Peyer's patch (tissue), 4 donors: Measurements from ENCODE around the gene AGGF1. TPM values are rescaled to one million over a fixed set of nuclear protein-coding genes. Genes with fewer than 3 reads are reported as not detected.

ENCODE experiments used
- DNase-seq, 3 donors: peaks; one replicate each; pipeline ENCODE4 v3.0.0-alpha.2; 2017 to 2019
- H3K27ac ChIP-seq, 4 donors: fragments of 200-600 bp; sonication (generic); one replicate each; pipeline ENCODE4 v1.5.1; 2016 to 2019
- H3K27me3 ChIP-seq, 2 donors: fragments of 200-600 bp; sonication (generic); one replicate each; pipeline ENCODE4 v1.5.1; 2019
- H3K36me3 ChIP-seq, 3 donors: fragments of 200-600 bp; sonication (generic); one replicate each; pipeline ENCODE4 v1.5.1; 2016 to 2019
- H3K4me1 ChIP-seq, 4 donors: fragments of 200-600 bp; sonication (generic); one replicate each; pipeline ENCODE4 v1.5.1; 2016 to 2019
- H3K4me3 ChIP-seq, 4 donors: fragments of 200-600 bp; sonication (generic); 1 replicate in 3 of 4; 2 replicates in 1 of 4; pipeline ENCODE4 v1.5.1; 2016 to 2019; ENCODE audit warnings: mild to moderate bottlenecking in 1 of 4
- H3K9me3 ChIP-seq, 4 donors: fragments of 200-600 bp; sonication (generic); one replicate each; pipeline ENCODE4 v1.5.1; 2016 to 2019; ENCODE audit warnings: mild to moderate bottlenecking in 1 of 4
- POLR2A ChIP-seq, 2 donors: fragments of 450-650 bp; IDR thresholded peaks; one replicate each; pipeline ENCODE4 v1.5.1; 2017; ENCODE audit warnings: antibody characterized with exemption in 2 of 2, mild to moderate bottlenecking in 2 of 2, moderate library complexity in 2 of 2
- total RNA-seq, 4 donors: library from RNA; depleted of rRNA; stranded (reverse); fragments of >200 nt; gene quantifications; one replicate each; pipeline ENCODE4 v1.1.0, GENCODE V29; 2016
- TF ChIP-seq, protein P1 (sequence below), 6 experiments: fragments of 450-650 bp in 4 of 6; fragments of 200-600 bp in 2 of 6; sonication (generic) in 1 of 6; IDR thresholded peaks; one replicate each; pipeline ENCODE4 v1.5.1; 2017 to 2019; ENCODE audit warnings: antibody characterized with exemption in 6 of 6, mild to moderate bottlenecking in 3 of 6, moderate library complexity in 1 of 6

The AGGF1 gene
- total RNA-seq, 4 donors from 2014 or later = 45.0 to 52.4 (median 49.6) TPM

DNA sequence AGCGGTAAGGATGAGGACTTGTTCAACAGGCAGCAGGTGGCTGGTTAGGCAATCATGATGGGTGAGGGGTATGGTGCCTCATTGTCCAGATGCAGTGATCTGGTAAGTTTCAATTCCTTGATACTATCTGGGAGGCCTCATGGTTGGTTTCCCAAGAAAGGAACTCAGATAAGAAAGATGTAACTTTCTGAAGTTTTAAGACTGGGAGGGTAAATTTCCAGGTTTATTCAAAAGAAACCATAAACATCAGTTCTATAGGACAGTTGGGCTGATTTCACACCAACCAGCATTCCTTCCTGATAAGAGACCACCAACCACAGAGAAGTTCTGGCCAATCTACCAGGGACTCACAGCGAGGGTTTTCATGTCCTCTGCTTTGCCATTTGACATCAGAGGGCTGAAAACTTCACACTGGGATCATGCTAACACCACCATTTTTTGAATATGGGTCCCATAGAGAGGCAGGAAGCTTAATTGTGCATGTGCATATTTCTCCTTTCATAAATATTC is 773 bp upstream of the AGGF1 start:
- no peak for DNase-seq
- Histone ChIP-seq H3K4me1 (peaks cover 0 to 17% (median 6%) of the 10 kb centered on the region in 4 donors), H3K27me3 (no peaks in the 10 kb centered on the region), H3K9me3 (peaks cover 0 to 4% (median 0%) of the 10 kb centered on the region in 4 donors), H3K27ac (peak overlapping the region in 1 of 4 donors; percentile 94), H3K4me3 (peak overlapping the region in 2 of 4 donors; percentile 77 to 79), H3K36me3 (no peaks in the 10 kb centered on the region)
- TF ChIP-seq, protein P1, sequence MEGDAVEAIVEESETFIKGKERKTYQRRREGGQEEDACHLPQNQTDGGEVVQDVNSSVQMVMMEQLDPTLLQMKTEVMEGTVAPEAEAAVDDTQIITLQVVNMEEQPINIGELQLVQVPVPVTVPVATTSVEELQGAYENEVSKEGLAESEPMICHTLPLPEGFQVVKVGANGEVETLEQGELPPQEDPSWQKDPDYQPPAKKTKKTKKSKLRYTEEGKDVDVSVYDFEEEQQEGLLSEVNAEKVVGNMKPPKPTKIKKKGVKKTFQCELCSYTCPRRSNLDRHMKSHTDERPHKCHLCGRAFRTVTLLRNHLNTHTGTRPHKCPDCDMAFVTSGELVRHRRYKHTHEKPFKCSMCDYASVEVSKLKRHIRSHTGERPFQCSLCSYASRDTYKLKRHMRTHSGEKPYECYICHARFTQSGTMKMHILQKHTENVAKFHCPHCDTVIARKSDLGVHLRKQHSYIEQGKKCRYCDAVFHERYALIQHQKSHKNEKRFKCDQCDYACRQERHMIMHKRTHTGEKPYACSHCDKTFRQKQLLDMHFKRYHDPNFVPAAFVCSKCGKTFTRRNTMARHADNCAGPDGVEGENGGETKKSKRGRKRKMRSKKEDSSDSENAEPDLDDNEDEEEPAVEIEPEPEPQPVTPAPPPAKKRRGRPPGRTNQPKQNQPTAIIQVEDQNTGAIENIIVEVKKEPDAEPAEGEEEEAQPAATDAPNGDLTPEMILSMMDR (IDR thresholded peaks at IDR 0.05) = no peak
- TF ChIP-seq POLR2A (IDR thresholded peaks at IDR 0.05) = no peak

DNA sequence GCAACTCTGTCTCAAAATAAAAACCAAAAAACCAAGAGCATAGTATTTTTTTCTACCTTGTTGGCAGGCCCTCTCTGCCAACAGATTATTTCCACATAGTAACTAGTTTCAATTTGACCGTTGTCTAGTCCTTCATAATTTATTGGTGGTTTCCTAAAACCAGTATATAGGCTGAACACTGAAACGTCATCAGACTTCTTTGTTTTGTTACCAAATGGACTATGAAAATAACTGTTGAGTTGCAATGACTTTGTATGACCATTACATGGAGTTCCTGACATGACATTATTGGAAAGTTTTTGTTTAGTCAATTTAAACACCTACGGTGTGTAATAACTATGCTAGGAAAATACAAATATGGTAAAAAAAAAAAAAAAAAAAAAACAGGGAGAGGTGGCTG is 1.7 kb downstream of the AGGF1 start:
- Histone ChIP-seq H3K4me1 (peaks cover 0 to 17% (median 6%) of the 10 kb centered on the region in 4 donors), H3K36me3 (peaks cover 0 to 22% (median 0%) of the 10 kb centered on the region in 3 donors), H3K27ac (peak overlapping the region in 1 of 4 donors; percentile 22), H3K27me3 (no peaks in the 10 kb centered on the region), H3K4me3 (peak overlapping the region in 2 of 4 donors; percentile 79 to 80), H3K9me3 (peaks cover 0 to 4% (median 0%) of the 10 kb centered on the region in 4 donors)
- no peak for DNase-seq
- TF ChIP-seq POLR2A (IDR thresholded peaks at IDR 0.05) = no peak
- TF ChIP-seq, protein P1 (IDR thresholded peaks at IDR 0.05) = no peak

DNA sequence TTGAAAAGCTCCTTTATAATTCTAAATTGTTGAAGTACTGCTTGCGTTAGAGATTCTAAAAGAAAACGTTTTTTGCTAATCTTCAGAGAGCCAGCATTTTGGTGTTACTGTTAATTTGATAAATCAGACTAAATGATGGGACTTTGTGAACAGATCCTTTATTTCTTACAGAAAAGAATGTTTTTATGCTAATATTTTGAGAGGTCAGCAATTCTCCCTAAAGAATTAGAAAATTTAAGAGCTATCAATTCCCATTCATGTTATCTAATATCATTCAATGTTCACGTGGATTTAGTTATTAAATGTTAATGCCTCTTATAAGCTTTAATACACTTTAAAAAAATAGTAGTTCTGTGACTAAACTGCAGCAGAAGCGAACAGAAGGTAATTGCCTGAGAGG is 2.4 kb downstream of the AGGF1 start:
- Histone ChIP-seq H3K27ac (no peak overlapping the region), H3K9me3 (peaks cover 0 to 4% (median 0%) of the 10 kb centered on the region in 4 donors), H3K27me3 (no peaks in the 10 kb centered on the region), H3K36me3 (peaks cover 0 to 29% (median 0%) of the 10 kb centered on the region in 3 donors), H3K4me1 (peaks cover 0 to 17% (median 6%) of the 10 kb centered on the region in 4 donors), H3K4me3 (no peak overlapping the region)
- no peak for TF ChIP-seq POLR2A (IDR thresholded peaks at IDR 0.05)
- TF ChIP-seq, protein P1 (IDR thresholded peaks at IDR 0.05) = no peak
- DNase-seq = no peak

DNA sequence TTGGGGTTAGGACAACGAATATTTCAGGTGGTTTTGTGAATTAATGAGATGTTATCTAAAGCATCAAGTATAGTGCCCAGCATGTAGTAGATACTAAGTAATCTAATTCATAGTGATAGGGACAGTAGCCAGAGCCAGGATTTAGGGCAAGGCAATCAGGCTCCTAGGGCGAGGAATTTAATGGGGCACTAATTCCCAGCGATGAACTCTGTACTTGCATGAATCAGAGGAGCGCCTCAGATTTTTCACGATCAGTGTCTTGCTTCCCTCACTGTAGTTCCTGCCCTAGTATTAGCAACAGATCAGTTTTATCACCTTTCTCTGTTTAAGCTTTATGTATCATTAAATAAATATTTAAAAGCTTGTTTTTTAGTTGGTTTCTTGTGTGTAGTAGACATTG is 3.1 kb downstream of the AGGF1 start:
- TF ChIP-seq POLR2A (IDR thresholded peaks at IDR 0.05) = no peak
- Histone ChIP-seq H3K4me3 (no peak overlapping the region), H3K9me3 (peaks cover 0 to 4% (median 0%) of the 10 kb centered on the region in 4 donors), H3K27ac (no peak overlapping the region), H3K36me3 (peaks cover 0 to 36% (median 0%) of the 10 kb centered on the region in 3 donors), H3K4me1 (peaks cover 0 to 17% (median 6%) of the 10 kb centered on the region in 4 donors), H3K27me3 (no peaks in the 10 kb centered on the region)
- peak in 1 of 3 donors; percentile 55 for DNase-seq

DNA sequence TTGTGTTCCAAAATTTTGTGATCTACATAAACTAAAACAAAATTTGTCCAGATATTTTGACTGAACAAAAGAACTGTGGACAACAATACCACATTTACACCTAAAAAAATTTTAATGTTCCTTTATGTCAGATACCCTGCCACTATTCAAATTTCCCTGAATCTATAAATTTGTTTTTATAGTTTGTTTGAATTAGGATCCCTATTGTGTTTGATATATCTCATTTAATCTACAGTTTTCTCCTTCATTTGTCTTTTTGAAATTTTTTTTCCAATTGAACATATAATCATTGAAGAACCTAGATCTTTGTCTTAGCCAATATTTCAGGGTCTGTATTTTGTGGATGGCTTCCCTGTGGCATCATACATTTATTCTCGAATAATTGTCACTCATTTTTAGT is 5.7 kb downstream of the AGGF1 start:
- DNase-seq = no peak
- H3K4me3 ChIP-seq = no peak overlapping the region
- TF ChIP-seq, protein P1 (IDR thresholded peaks at IDR 0.05) = no peak
- no peak for TF ChIP-seq POLR2A (IDR thresholded peaks at IDR 0.05)
- H3K27ac ChIP-seq = no peak overlapping the region
- H3K4me1 ChIP-seq = peaks cover 0 to 17% (median 6%) of the 10 kb centered on the region in 4 donors
- no peaks in the 10 kb centered on the region for H3K9me3 ChIP-seq
- no peaks in the 10 kb centered on the region for H3K27me3 ChIP-seq
- peaks cover 0 to 62% (median 0%) of the 10 kb centered on the region in 3 donors for H3K36me3 ChIP-seq

DNA sequence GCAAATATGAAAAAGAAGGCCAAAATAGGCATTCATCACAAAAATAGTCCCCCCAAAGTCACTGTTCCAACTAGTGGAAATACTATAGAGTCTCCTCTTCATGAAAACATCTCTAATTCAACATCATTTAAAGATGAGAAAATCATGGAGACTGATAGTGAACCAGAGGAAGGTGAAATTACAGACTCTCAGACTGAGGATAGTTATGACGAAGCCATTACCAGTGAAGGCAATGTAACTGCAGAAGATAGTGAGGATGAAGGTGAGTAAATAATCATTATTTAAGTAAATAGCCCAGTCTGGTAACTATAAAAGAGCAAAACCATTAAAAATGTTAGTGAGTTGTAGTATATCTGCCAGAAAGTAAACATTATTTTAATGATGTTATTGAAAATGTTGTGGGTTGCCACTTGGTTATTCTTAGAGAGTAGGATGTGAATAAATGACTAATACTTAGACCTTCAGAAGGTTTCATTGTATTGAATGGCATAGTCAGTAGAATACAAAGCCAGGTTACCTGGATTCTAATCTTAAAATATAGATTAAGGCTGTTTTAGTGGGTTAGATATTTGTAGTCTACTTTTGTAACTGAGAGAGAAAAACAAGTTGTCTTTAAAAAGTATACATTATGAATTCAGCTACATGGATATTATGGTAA is 16.3 kb downstream of the AGGF1 start:
- Histone ChIP-seq H3K9me3 (no peaks in the 10 kb centered on the region), H3K27me3 (no peaks in the 10 kb centered on the region), H3K27ac (no peak overlapping the region), H3K4me3 (no peak overlapping the region), H3K4me1 (no peaks in the 10 kb centered on the region), H3K36me3 (peaks cover 0 to 64% (median 0%) of the 10 kb centered on the region in 3 donors)
- DNase-seq = no peak
- no peak for TF ChIP-seq POLR2A (IDR thresholded peaks at IDR 0.05)
- TF ChIP-seq, protein P1 (IDR thresholded peaks at IDR 0.05) = no peak
